Heart left ventricle (tissue), 13 donors: ENCODE measurements around the gene ARHGAP29.

ENCODE experiments used
- CTCF ChIP-seq, 12 donors: fragments of 200-600 bp; sonication (generic) in 4 of 12; IDR thresholded peaks; one replicate each; pipeline versions ENCODE4 v1.5.0 to v1.8.0; 2018 to 2022; ENCODE audit warnings: antibody characterized with exemption in 12 of 12, mild to moderate bottlenecking in 5 of 12
- POLR2A ChIP-seq, 2 donors: fragments of 450-650 bp; IDR thresholded peaks; one replicate each; pipeline ENCODE4 v1.6.1; 2017; ENCODE audit warnings: antibody characterized with exemption in 2 of 2, mild to moderate bottlenecking in 2 of 2, moderate library complexity in 2 of 2
- donor health status: ischemic (EF 13 %, LVEDD 7.1; RV severe dilation, severe dysfunction).
- donor health status: DM: no; HTN: yes; CAD: no.
- donor health status: DM: no; HTN: no; CAD: no.
- donor health status: ischemic (EF 25% LVEDD 6.9; RV normal size, moderate dysfunction).
- donor health status: ischemic (EF 25% LVEDD 5.7; RV mildly dilated, moderate dysfunction).
- donor health status: ischemic (EF 35%, LVEDD 5.7; RV mildly dilated, moderate dysfunction).
- donor health status: nonischemic (EF 11% LVEDD 7.7; RV severe dilation, severe dysfunction).
- donor health status: DM: yes; HTN: yes; CAD: no.
- donor health status: PGD.
- donor health status: ischemic (EF 29% LVEDD 5.4; RV normal size, mild dysfunction).
- donor health status: nonischemic (EF 23%, LVEDD 6.1; RV moderate dilation, normal function).

- TF ChIP-seq CTCF (IDR thresholded peaks at IDR 0.05), result no peak
- TF ChIP-seq POLR2A (IDR thresholded peaks at IDR 0.05), result no peak
Measured at GRCh38 chr1:94231746-94232145, 5.6 kb downstream of the ARHGAP29 start.
